Activated T-helper 17 cell treated with anti-CD3 and anti-CD28 coated beads, Interleukin-2, amount 50 U/mL, for 72 hours (primary cell): ENCODE data around the gene PFKM. TPM values are rescaled to one million over a fixed set of nuclear protein-coding genes. Genes with fewer than 3 reads are reported as not detected.

Experiments used
- ATAC-seq: fragments of 150-1000 bp; cut with Tn5 transposase; replicated peaks from 2 replicates; pipeline ENCODE4 v1.10.0; 2021; ENCODE audit warnings: mild to moderate bottlenecking, moderate library complexity
- H3K27ac Mint-ChIP-seq: one replicate; pipeline ENCODE4 v1.8.0; 2022; ENCODE audit warnings: mixed read lengths
- H3K27me3 Mint-ChIP-seq: one replicate; pipeline ENCODE4 v1.8.0; 2022; ENCODE audit warnings: mixed read lengths
- H3K36me3 Mint-ChIP-seq: one replicate; pipeline ENCODE4 v1.8.0; 2022; ENCODE audit warnings: low read depth, mild to moderate bottlenecking, mixed read lengths
- H3K4me1 Mint-ChIP-seq: one replicate; pipeline ENCODE4 v1.8.0; 2022; ENCODE audit warnings: mixed read lengths
- H3K4me3 Mint-ChIP-seq: one replicate; pipeline ENCODE4 v1.8.0; 2022; ENCODE audit warnings: mild to moderate bottlenecking, mixed read lengths
- H3K9me3 Mint-ChIP-seq: one replicate; pipeline ENCODE4 v1.8.0; 2022; ENCODE audit warnings: mixed read lengths
- total RNA-seq, 2 donors: library from RNA; stranded (reverse); gene quantifications; one replicate each; pipeline ENCODE4 v1.2.3, GENCODE V29; 2022

The PFKM gene
- total RNA-seq, 2 donors from 2014 or later: 57.3 to 83.3 TPM

DNA sequence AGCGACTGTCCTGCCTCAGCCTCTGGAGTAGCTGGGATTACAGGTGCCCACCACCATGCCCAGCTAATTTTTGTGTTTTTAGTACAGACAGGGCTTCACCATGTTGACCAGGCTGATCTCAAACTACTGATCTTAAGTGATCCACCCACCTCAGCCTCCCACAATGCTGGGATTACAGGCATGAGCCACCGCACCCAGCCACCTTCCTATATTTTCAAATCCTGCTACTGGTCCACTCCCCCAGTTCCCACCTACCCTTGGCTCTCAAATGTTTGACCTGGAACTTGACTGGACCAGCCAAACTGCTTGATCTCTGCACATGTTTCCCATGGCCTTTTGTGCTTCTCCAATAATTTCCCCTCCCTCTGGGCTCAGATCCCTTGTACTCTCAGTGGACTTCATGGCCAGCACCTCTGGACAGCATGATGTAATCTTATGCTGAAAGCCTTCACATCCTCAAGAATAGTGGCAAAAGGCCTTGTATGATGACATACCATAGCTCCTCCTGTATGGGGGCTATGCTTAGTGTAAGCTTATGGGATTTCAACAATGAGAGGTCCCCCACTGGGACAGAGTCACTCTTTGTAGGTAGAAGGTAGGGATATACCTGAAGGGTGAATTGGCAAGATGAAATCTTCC is 61.8 kb downstream of the PFKM start:
- Mint-ChIP-seq H3K27me3 (peaks cover 22% of the 10 kb centered on the region), H3K9me3 (no peaks in the 10 kb centered on the region), H3K36me3 (no peaks in the 10 kb centered on the region), H3K4me1 (peaks cover 5% of the 10 kb centered on the region), H3K27ac (no peak overlapping the region), H3K4me3 (no peak overlapping the region)
- ATAC-seq: no peak

DNA sequence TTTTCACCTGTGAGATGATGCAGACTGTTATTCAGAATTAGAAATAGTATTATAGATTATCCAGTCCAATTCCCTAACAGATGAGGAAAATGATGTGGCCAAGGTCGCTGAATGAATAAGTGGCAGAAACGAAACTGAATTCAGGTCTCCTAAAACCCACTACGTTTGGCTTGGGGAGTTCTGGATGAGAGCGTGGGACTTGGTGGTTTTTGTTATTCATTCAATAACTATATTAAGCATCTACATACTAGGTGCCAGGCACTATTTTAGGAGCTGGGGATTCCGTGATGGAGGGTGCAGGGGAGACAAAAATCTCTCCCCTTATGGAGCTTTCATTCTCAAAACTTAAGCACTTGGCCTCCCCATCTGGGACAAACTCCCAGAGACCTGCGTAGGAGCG is 63.5 kb downstream of the PFKM start:
- peak overlapping the region; percentile 89 for H3K4me3 Mint-ChIP-seq
- peaks cover 16% of the 10 kb centered on the region for H3K27me3 Mint-ChIP-seq
- peak; percentile 54 for ATAC-seq
- H3K27ac Mint-ChIP-seq: peak overlapping the region; percentile 83
- H3K9me3 Mint-ChIP-seq: no peaks in the 10 kb centered on the region
- H3K36me3 Mint-ChIP-seq: no peaks in the 10 kb centered on the region
- H3K4me1 Mint-ChIP-seq: peaks cover 5% of the 10 kb centered on the region

- peak; percentile 87 for ATAC-seq
- Mint-ChIP-seq H3K4me3 (peak within 1 kb of the TSS; percentile 89), H3K9me3 (no peaks in the 10 kb centered on the region), H3K27me3 (peaks cover 16% of the 10 kb centered on the region), H3K36me3 (no peaks in the 10 kb centered on the region), H3K4me1 (peaks cover 5% of the 10 kb centered on the region), H3K27ac (peak within 1 kb of the TSS; percentile 83)
Observed at GRCh38 chr12:48183091-48183875, 64.1 kb downstream of the PFKM start, which contains the start of gene CCDC184. TSS of gene CCDC184 (plus strand) at chr12:48183644. CDS start at chr12:48184123, 479 bp downstream.

DNA sequence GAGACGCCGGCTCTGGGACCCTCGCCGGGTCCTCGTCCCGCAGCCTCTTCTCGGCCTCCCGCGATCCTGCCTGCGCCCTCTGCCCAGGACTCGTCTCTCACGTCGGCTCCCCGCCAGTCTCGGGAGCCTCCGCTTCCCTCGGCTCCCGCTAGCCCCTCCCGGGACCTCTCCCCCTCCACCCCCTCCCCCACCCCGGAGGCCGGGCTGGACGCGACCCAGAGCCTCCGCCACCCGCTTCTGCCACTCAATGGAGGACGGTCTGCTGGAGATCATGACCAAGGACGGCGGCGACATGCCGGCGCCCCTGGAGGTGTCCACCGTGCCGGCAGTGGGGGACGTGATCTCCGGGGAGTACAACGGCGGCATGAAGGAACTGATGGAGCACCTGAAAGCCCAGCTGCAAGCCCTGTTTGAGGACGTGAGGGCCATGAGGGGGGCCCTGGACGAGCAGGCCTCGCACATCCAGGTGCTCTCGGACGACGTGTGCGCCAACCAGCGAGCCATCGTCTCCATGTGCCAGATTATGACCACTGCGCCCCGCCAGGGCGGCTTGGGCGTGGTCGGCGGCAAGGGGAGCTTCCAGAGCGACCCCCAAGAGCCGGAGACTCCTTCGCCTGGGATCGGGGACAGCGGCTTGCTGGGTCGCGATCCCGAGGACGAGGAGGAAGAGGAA is 64.8 kb downstream of the PFKM start:
- H3K36me3 Mint-ChIP-seq: no peaks in the 10 kb centered on the region
- peaks cover 16% of the 10 kb centered on the region for H3K27me3 Mint-ChIP-seq
- no peaks in the 10 kb centered on the region for H3K9me3 Mint-ChIP-seq
- H3K4me1 Mint-ChIP-seq: peaks cover 5% of the 10 kb centered on the region
- no peak overlapping the region for H3K27ac Mint-ChIP-seq
- H3K4me3 Mint-ChIP-seq: peak overlapping the region; percentile 89
- peak; percentile 9 for ATAC-seq

DNA sequence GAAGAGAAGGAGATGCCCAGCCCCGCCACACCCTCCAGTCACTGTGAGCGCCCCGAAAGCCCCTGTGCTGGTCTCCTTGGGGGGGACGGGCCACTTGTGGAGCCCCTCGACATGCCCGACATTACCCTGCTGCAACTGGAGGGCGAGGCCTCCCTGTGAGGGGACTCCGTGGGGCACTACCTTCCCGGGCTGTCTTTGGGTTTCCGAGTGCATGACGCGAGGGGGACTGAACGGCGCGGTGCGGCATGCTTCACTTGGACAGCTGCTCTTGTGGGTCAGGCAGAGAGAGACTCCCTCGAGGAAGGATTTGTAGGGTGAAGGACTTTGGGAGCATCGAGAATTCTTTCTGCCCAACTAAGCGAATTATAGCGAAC is 65.4 kb downstream of the PFKM start:
- H3K36me3 Mint-ChIP-seq: no peaks in the 10 kb centered on the region
- peaks cover 13% of the 10 kb centered on the region for H3K27me3 Mint-ChIP-seq
- H3K4me1 Mint-ChIP-seq: peaks cover 5% of the 10 kb centered on the region
- no peaks in the 10 kb centered on the region for H3K9me3 Mint-ChIP-seq
- ATAC-seq: no peak
- peak overlapping the region; percentile 89 for H3K4me3 Mint-ChIP-seq
- no peak overlapping the region for H3K27ac Mint-ChIP-seq

- Mint-ChIP-seq H3K27me3 (peaks cover 15% of the 10 kb centered on the region), H3K9me3 (no peaks in the 10 kb centered on the region), H3K27ac (no peak overlapping the region), H3K36me3 (no peaks in the 10 kb centered on the region), H3K4me3 (peak overlapping the region; percentile 89), H3K4me1 (peaks cover 5% of the 10 kb centered on the region)
- ATAC-seq: no peak
Observed at GRCh38 chr12:48185181-48185919, 66.2 kb downstream of the PFKM start.

GRCh38 chr12:48187916-48188695 is 68.9 kb downstream of the PFKM start:
- Mint-ChIP-seq H3K36me3 (no peaks in the 10 kb centered on the region), H3K4me1 (no peaks in the 10 kb centered on the region), H3K9me3 (no peaks in the 10 kb centered on the region), H3K27me3 (peaks cover 17% of the 10 kb centered on the region), H3K27ac (no peak overlapping the region), H3K4me3 (no peak overlapping the region)
- ATAC-seq: no peak

GRCh38 chr12:48189331-48190125 is 70.4 kb downstream of the PFKM start:
- Mint-ChIP-seq H3K27ac (no peak overlapping the region), H3K9me3 (no peaks in the 10 kb centered on the region), H3K36me3 (no peaks in the 10 kb centered on the region), H3K27me3 (peaks cover 16% of the 10 kb centered on the region), H3K4me3 (no peak overlapping the region), H3K4me1 (no peaks in the 10 kb centered on the region)
- peak; percentile 78 for ATAC-seq

- no peak overlapping the region for H3K27ac Mint-ChIP-seq
- ATAC-seq: no peak
- no peaks in the 10 kb centered on the region for H3K4me1 Mint-ChIP-seq
- H3K27me3 Mint-ChIP-seq: peaks cover 8% of the 10 kb centered on the region
- no peaks in the 10 kb centered on the region for H3K36me3 Mint-ChIP-seq
- H3K4me3 Mint-ChIP-seq: no peak overlapping the region
- H3K9me3 Mint-ChIP-seq: no peaks in the 10 kb centered on the region
Observed at GRCh38 chr12:48191096-48191495, 71.9 kb downstream of the PFKM start.

- Mint-ChIP-seq H3K36me3 (no peaks in the 10 kb centered on the region), H3K9me3 (no peaks in the 10 kb centered on the region), H3K4me3 (no peak overlapping the region), H3K27me3 (peaks cover 8% of the 10 kb centered on the region), H3K27ac (no peak overlapping the region), H3K4me1 (no peaks in the 10 kb centered on the region)
- ATAC-seq: no peak
Observed at GRCh38 chr12:48192861-48193260, 73.7 kb downstream of the PFKM start.

DNA sequence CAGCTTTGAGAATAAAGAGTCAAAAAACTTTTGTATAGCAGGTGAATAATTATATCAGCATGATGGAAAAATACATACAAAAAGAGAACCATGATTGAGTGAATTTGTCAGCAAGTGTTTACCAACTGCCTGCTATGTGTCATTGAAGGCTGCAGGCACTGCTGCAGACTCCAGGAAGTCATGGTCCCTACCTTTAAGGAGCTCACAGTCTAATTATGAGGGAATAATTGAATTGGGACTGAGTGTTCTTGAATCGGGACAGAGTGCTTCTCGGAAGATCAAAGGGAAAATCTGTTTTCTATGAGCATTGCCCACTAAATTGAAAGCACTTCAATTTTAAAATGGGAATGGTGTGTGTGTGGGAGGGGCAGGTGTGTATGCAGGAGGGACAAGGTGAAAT is 74.5 kb downstream of the PFKM start:
- H3K9me3 Mint-ChIP-seq: no peaks in the 10 kb centered on the region
- no peak for ATAC-seq
- peaks cover 8% of the 10 kb centered on the region for H3K27me3 Mint-ChIP-seq
- H3K27ac Mint-ChIP-seq: no peak overlapping the region
- no peaks in the 10 kb centered on the region for H3K36me3 Mint-ChIP-seq
- H3K4me1 Mint-ChIP-seq: no peaks in the 10 kb centered on the region
- no peak overlapping the region for H3K4me3 Mint-ChIP-seq

- H3K4me3 Mint-ChIP-seq: no peak overlapping the region
- peaks cover 8% of the 10 kb centered on the region for H3K27me3 Mint-ChIP-seq
- H3K27ac Mint-ChIP-seq: no peak overlapping the region
- peaks cover 5% of the 10 kb centered on the region for H3K4me1 Mint-ChIP-seq
- no peaks in the 10 kb centered on the region for H3K9me3 Mint-ChIP-seq
- no peaks in the 10 kb centered on the region for H3K36me3 Mint-ChIP-seq
- ATAC-seq: no peak
Observed at GRCh38 chr12:48194799-48195201, 75.6 kb downstream of the PFKM start.
